GM12878 (cell line): ENCODE measurements around the gene NEO1. TPM values are rescaled to one million over a fixed set of nuclear protein-coding genes. Genes with fewer than 3 reads are reported as not detected.

Source experiments
- ATAC-seq: fragments of 200-7000 bp; cut with Tn5 transposase; 3 replicates; pipeline ENCODE4 v1.9.1; 2020; ENCODE audit warnings: mild to moderate bottlenecking, moderate library complexity
- BruUV-seq: library from RNA; stranded (reverse); fragments of 400-500 nt; replicated peaks from 2 replicates; lab custom pipeline; 2021; lab: Mats Ljungman, UMichigan
- CTCF ChIA-PET: fragments of 300-600 bp; sonication (Branson Sonifier 250); formaldehyde crosslinking; extraction: SDS; loops from one replicate; lab custom pipeline; 2021; ENCODE audit warnings: inconsistent platforms; lab: Yijun Ruan, JAX
- POLR2A ChIA-PET: fragments of 350-600 bp; formaldehyde crosslinking; extraction: SDS; loops from one replicate; lab custom pipeline; 2021; ENCODE audit warnings: inconsistent platforms; lab: Charles Lee
- RAD21 ChIA-PET: fragments of 300-600 bp; sonication (Branson Sonifier 250); formaldehyde crosslinking; loops from one replicate; lab custom pipeline; 2023; ENCODE audit warnings: antibody characterized with exemption; ENCODE audit not compliant: unreplicated experiment; lab: Charles Lee
- SMC1A ChIA-PET: fragments of 300-600 bp; sonication (Branson Sonifier 250); formaldehyde crosslinking; loops from one replicate; lab custom pipeline; 2023; ENCODE audit not compliant: unreplicated experiment, uncharacterized antibody; lab: Charles Lee
- DNase-seq: peaks from one replicate; pipeline ENCODE4 v3.0.0-alpha.2; 2011; ENCODE audit warnings: low read depth, low spot score
- FAIRE-seq: peaks from 3 replicates; lab custom pipeline; 2011; peaks lifted over from hg19 to GRCh38; lab: Jason Lieb, UNC
- H2AFZ ChIP-seq: 2 replicates; pipeline ENCODE4 v1.6.0; 2011; ENCODE audit warnings: low read depth, low read length, control low read depth; ENCODE audit not compliant: control insufficient read depth
- H3K27ac ChIP-seq: 2 replicates; pipeline ENCODE4 v1.5.1; 2011; ENCODE audit warnings: control low read depth; ENCODE audit not compliant: control insufficient read depth, insufficient read depth
- H3K27me3 ChIP-seq, 2 experiments: replicated peaks in 1 of 2; 2 replicates each; pipeline versions ENCODE4 v1.6.0 to v1.6.1; 2011; ENCODE audit warnings: low read length in 1 of 2; ENCODE audit not compliant: control insufficient read depth in 2 of 2, insufficient read depth in 2 of 2
- H3K36me3 ChIP-seq, 2 experiments: 2 replicates each; pipeline ENCODE4 v1.5.1; 2011; ENCODE audit warnings: low read length in 1 of 2; ENCODE audit not compliant: control insufficient read depth in 2 of 2, insufficient read depth in 2 of 2
- H3K4me1 ChIP-seq: 2 replicates; pipeline ENCODE4 v1.6.1; 2011; ENCODE audit warnings: mild to moderate bottlenecking, low read length, moderate library complexity, mixed read lengths; ENCODE audit not compliant: control insufficient read depth, insufficient read depth
- H3K4me2 ChIP-seq: 2 replicates; pipeline ENCODE4 v1.6.0; 2011; ENCODE audit warnings: control low read depth; ENCODE audit not compliant: control insufficient read depth, insufficient read depth
- H3K4me3 ChIP-seq: fragments of 200-600 bp; sonication (generic); 2 replicates; pipeline ENCODE4 v1.5.1; 2016
- H3K79me2 ChIP-seq: 2 replicates; pipeline ENCODE4 v1.6.0; 2011; ENCODE audit warnings: low read length; ENCODE audit not compliant: control insufficient read depth, insufficient read depth
- H3K9ac ChIP-seq: 2 replicates; pipeline ENCODE4 v1.8.0; 2011; ENCODE audit warnings: low read length, control low read depth, mixed read lengths; ENCODE audit not compliant: control insufficient read depth, insufficient read depth
- H3K9me3 ChIP-seq: replicated peaks from 3 replicates; pipeline ENCODE4 v1.5.1; 2011; ENCODE audit warnings: mild to moderate bottlenecking, low read length; ENCODE audit not compliant: control insufficient read depth, insufficient read depth
- H4K20me1 ChIP-seq: 2 replicates; pipeline ENCODE4 v1.6.0; 2011; ENCODE audit not compliant: control insufficient read depth, insufficient read depth
- HSF1 ChIP-seq: fragments of 150-350 bp; IDR thresholded peaks from 2 replicates; pipeline ENCODE4 v1.6.1; 2014; ENCODE audit warnings: mild to moderate bottlenecking, low read depth, low read length
- KLF5 ChIP-seq: fragments of 450-650 bp; IDR thresholded peaks from 2 replicates; pipeline ENCODE4 v1.6.1; 2014; ENCODE audit warnings: mild to moderate bottlenecking; ENCODE audit not compliant: partially characterized antibody
- MLLT1 ChIP-seq: fragments of 450-650 bp; IDR thresholded peaks from 2 replicates; pipeline ENCODE4 v1.6.1; 2016; ENCODE audit warnings: mild to moderate bottlenecking
- MTA3 ChIP-seq: IDR thresholded peaks from 2 replicates; pipeline ENCODE4 v1.6.1; 2012; ENCODE audit warnings: low read length, inconsistent platforms, borderline replicate concordance
- MYC ChIP-seq: IDR thresholded peaks from 2 replicates; pipeline ENCODE4 v1.6.1; 2011; ENCODE audit warnings: mild to moderate bottlenecking, low read length, moderate library complexity, inconsistent platforms; ENCODE audit not compliant: insufficient read depth, insufficient replicate concordance, insufficient read length, severe bottlenecking
- PBX3 ChIP-seq: IDR thresholded peaks from 2 replicates; pipeline ENCODE4 v1.6.1; 2011; ENCODE audit warnings: mild to moderate bottlenecking, low read depth, low read length, moderate library complexity; ENCODE audit not compliant: insufficient replicate concordance
- PKNOX1 ChIP-seq: fragments of 450-650 bp; IDR thresholded peaks from 2 replicates; pipeline ENCODE4 v1.6.1; 2016; ENCODE audit warnings: mild to moderate bottlenecking
- PRDM15 ChIP-seq: fragments of 450-650 bp; formaldehyde crosslinking; IDR thresholded peaks from 2 replicates; pipeline ENCODE4 v1.4.0; 2020; ENCODE audit warnings: mild to moderate bottlenecking, moderate library complexity
- SKIL ChIP-seq: fragments of 450-650 bp; IDR thresholded peaks from 2 replicates; pipeline ENCODE4 v1.6.1; 2017; ENCODE audit warnings: mild to moderate bottlenecking, low read depth, inconsistent platforms; ENCODE audit not compliant: poor library complexity, severe bottlenecking
- SREBF2 ChIP-seq: IDR thresholded peaks from 2 replicates; pipeline ENCODE4 v1.6.1; 2012; ENCODE audit warnings: mild to moderate bottlenecking, low read length
- TCF12 ChIP-seq: IDR thresholded peaks from 2 replicates; pipeline ENCODE4 v1.6.1; 2011; ENCODE audit warnings: low read depth, mild to moderate bottlenecking, low read length
- ZBED1 ChIP-seq: IDR thresholded peaks from 2 replicates; pipeline ENCODE4 v1.6.1; 2016; ENCODE audit warnings: borderline replicate concordance
- WGBS: methylation state at CpG from one replicate; pipeline ENCODE4 v1.1.6; 2016; ENCODE audit warnings: low lambda C conversion rate; ENCODE audit not compliant: insufficient replicate concordance, insufficient coverage; ENCODE audit errors: missing lambda C conversion rate; 5-methylcytosine and 5-hydroxymethylcytosine counted together
- in situ Hi-C: fragments of 300-500 bp; cut with MboI; formaldehyde crosslinking; loops from 9 replicates; pipeline ENCODE4 v1.14.3; 2018; ENCODE audit warnings: mixed read lengths
- intact Hi-C: fragments of 100-400 bp; cut with micrococcal nuclease; formaldehyde crosslinking; loops from one replicate; pipeline ENCODE4 v1.14.2; 2022; ENCODE audit not compliant: unreplicated experiment
- polyA plus RNA-seq, 11 experiments: library from polyadenylated mRNA; depleted of rRNA in 4 of 11; unstranded in 6 of 11; stranded (reverse) in 5 of 11; fragments of >200 nt; fragmentation: Nextera tagmentation in 4 of 11; fragmentation: Illumina TruSeq in 1 of 11; extraction: Ambion mirVana in 4 of 11; extraction: Trizol in 1 of 11; gene quantifications; 1 replicate in 1 of 11; 2 replicates in 10 of 11; pipeline versions ENCODE4 v1.2.1 to v1.2.3, GENCODE V29; 2011 to 2016; ENCODE audit warnings: inconsistent platforms in 2 of 11, missing spikeins in 2 of 11, low read depth in 1 of 11
- total RNA-seq, 4 experiments: library from RNA; depleted of rRNA in 3 of 4; stranded (reverse); fragments of >200 nt in 3 of 4; fragmentation: Illumina TruSeq in 1 of 4; extraction: Trizol in 1 of 4; gene quantifications; 2 replicates each; pipeline versions ENCODE4 v1.2.1 to v1.2.3, GENCODE V29; 2013 to 2021

NEO1 gene
- total and polyA plus RNA-seq, 10 of the 15 experiments (the other 5 are each of a cell fraction or from before 2014, with no cell fraction given) = 0.03 to 2.0 (median 0.32) TPM

DNA sequence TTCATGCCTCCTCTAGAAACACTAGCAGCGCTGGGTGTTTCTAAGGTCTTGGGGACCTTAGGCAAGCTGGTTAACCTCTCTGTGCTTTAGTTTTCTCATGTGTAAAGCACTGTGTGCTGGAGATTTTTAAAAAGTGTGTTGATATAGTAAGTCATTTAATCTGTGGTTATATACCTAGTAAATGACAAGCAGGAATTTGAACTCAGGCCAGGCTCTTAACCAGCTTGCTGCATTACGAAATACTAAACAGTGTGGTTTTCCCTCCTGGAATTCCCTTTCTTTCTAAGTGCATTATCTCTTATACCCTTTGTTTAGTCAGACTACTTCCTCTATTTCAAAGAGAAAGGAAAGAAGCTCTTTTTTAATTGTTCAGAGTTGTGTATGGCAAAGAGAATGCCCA lies 26.5 kb downstream of the NEO1 start:
- FAIRE-seq (no peak), ATAC-seq (no peak), DNase-seq (no peak)
- POLR2A ChIA-PET = no interaction called here
- H2AFZ ChIP-seq = no peak overlapping the region
- H3K9me3 ChIP-seq = no peaks in the 10 kb centered on the region
- in situ Hi-C loops (no loop called here), intact Hi-C loops (loop anchor here (5.0 kb wide), 1 partner anchor 476 kb away; no protein-coding TSS in a partner anchor)
- WGBS = 54% methylated on average over 2 of the region's 2 CpGs
- no peak overlapping the region for H3K4me2 ChIP-seq
- BruUV-seq = no TSS peak
- SMC1A ChIA-PET = interaction anchor here (0.7 to 1.6 kb wide), 2 partner anchors 355 to 356 kb away, joined by 3 to 9 read pairs; no protein-coding TSS in a partner anchor
- CTCF ChIA-PET = interaction anchor here (1.4 to 2.1 kb wide), 2 partner anchors 294 to 357 kb away, joined by 4 to 14 read pairs; no protein-coding TSS in a partner anchor
- no peaks in the 10 kb centered on the region for H3K36me3 ChIP-seq
- no peaks in the 10 kb centered on the region for H4K20me1 ChIP-seq
- no peaks in the 10 kb centered on the region for H3K4me1 ChIP-seq
- no peaks in the 10 kb centered on the region for H3K27me3 ChIP-seq
- no peak overlapping the region for H3K27ac ChIP-seq
- H3K9ac ChIP-seq = no peak overlapping the region
- no peak overlapping the region for H3K4me3 ChIP-seq
- no peaks in the 10 kb centered on the region for H3K79me2 ChIP-seq
- RAD21 ChIA-PET = interaction anchor here (2.0 kb wide), 1 partner anchor 479 kb away, joined by 5 read pairs; no protein-coding TSS in a partner anchor
- TF ChIP-seq TCF12 (no peak), PBX3 (no peak), MYC (no peak), KLF5 (no peak), PRDM15 (CRISPR knock-in tag) (no peak), MLLT1 (no peak), HSF1 (no peak), MTA3 (no peak), PKNOX1 (no peak), SREBF2 (no peak), ZBED1 (no peak), SKIL (no peak)
